AG09309 (cell line): ENCODE results near the gene C1orf198.

Source experiments
- DNase-seq: peaks from one replicate; pipeline ENCODE4 v3.0.0-alpha.2; 2010; ENCODE audit warnings: low read depth
- H3K4me3 ChIP-seq: 2 replicates; pipeline ENCODE4 v1.5.1; 2011; ENCODE audit warnings: mild to moderate bottlenecking, low read depth, low read length, moderate library complexity; ENCODE audit not compliant: control insufficient read depth
- TF ChIP-seq, protein P1 (sequence below): IDR thresholded peaks from 2 replicates; pipeline ENCODE4 v1.5.1; 2011; ENCODE audit warnings: mild to moderate bottlenecking, low read depth, low read length, inconsistent platforms; ENCODE audit not compliant: insufficient read depth, control insufficient read depth; ENCODE audit errors: missing control alignments

The C1orf198 gene

DNA sequence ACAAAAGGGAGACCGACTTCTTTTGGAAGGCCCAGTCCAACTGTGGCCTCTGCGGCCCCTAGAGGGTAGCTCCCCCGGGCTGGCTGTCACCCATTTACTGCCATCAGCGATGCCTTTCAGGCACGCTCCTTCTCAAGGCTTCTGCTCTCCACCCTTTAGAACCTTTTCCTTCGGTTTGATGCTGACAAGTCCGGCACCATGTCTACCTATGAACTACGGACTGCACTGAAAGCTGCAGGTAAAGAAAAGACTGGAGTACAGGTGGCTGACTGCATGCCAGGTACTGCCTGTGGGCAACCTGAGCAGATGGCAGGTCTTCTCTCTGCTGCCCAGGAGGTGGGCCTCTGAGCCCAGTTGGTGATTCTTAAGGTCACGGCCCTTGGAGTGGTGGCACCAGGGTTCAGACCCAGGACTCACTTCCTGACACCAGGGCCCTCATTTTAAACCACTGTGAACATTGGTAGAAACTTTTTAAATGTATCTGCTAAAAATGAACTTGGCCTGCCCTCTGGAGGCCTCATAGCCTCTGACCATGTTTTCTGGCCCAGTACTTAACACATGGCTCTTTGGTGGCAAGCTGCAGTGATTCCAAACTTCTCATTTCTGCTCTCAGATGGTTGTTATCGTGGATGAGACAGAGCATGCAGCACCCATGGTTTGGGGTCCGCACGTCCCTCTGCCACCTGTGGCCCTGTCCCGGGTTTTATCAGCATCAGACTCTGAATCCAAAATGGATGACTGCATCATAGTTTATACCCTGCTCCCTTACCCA, 75.4 kb downstream of the C1orf198 start:
- TF ChIP-seq, protein P1, sequence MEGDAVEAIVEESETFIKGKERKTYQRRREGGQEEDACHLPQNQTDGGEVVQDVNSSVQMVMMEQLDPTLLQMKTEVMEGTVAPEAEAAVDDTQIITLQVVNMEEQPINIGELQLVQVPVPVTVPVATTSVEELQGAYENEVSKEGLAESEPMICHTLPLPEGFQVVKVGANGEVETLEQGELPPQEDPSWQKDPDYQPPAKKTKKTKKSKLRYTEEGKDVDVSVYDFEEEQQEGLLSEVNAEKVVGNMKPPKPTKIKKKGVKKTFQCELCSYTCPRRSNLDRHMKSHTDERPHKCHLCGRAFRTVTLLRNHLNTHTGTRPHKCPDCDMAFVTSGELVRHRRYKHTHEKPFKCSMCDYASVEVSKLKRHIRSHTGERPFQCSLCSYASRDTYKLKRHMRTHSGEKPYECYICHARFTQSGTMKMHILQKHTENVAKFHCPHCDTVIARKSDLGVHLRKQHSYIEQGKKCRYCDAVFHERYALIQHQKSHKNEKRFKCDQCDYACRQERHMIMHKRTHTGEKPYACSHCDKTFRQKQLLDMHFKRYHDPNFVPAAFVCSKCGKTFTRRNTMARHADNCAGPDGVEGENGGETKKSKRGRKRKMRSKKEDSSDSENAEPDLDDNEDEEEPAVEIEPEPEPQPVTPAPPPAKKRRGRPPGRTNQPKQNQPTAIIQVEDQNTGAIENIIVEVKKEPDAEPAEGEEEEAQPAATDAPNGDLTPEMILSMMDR: no peak
- no peak for DNase-seq
- no peak overlapping the region for H3K4me3 ChIP-seq

DNA sequence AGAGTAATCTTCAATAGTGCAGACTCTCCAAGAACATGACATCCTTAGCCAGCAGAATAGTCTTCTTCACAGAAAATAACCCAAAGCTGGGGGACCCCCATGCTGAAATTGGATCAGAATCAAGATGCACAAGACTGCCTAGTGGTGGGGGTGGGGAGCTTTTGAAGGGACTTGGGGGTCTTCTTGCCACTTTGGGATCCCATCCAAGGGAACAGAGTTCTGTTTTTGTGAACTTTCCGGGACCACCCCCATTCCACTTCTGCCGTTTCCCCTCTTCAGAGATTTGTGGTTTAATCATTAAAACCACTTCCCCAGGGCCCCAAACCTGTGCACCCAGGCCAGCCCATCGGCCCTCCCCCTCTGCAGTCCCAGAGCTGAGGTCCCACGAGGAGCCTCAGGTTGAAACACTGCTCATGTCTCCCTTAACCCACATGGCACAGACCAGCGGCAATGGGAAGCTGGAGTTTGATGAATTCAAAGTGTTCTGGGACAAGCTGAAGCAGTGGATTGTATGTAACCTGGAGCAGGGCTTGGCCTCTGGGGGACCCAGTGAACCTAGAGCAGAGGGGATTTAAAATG, 76.2 kb downstream of the C1orf198 start:
- TF ChIP-seq, protein P1: no peak
- DNase-seq: no peak
- H3K4me3 ChIP-seq: no peak overlapping the region

DNA sequence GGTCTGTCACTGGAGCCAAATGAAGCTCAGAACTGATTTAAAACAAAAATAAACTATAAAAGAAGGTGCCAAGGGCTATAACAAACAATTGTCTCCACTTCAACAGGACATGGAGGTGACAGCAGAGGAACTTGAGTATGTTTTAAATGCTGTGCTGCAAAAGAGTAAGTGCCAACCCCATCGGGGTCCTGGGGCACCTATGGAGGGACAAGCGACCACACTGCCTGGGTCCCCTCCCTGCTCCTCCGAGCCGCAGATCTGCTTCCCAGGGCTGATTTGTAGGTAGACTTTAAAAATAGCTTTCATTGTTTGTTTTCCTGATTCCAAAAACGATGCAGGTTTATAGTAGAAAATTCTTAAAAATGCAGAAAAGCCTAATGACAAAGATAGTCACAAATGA, 78.3 kb downstream of the C1orf198 start:
- TF ChIP-seq, protein P1: no peak
- no peak overlapping the region for H3K4me3 ChIP-seq
- no peak for DNase-seq

DNA sequence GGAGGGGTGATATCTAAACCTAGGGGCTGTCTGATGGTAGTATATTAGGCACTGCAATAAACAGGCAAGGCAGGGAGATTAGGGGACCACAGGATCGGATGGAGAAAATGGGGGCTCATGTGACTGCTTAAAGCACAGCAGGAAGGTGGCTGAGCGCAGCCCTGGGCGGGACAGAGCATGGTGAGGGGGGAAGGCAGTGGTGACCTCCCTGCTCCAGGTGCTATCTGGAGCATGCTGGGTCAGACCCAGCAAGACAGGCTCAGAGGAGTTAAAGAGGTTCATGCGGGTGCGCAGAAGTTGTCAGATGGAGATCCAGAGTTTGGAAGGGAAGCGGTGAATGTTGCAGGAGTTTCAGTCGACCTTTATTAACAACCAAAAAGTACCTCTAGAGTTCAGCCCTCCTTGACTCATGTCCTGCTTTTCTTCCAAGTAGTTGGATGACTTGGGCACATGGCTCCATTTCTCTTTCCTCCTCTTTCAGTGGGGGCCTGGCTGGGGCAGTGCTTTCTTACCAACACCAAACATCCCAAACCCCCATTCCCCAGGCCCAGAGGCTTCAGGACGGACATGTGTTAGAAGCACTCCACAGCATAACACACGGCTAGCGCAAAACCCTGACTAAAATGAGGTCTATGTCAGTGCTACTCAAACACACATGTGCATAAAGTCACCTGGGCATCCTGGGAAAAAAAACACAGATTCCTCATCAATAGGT, 79.6 kb downstream of the C1orf198 start:
- TF ChIP-seq, protein P1: no peak
- no peak for DNase-seq
- H3K4me3 ChIP-seq: no peak overlapping the region

DNA sequence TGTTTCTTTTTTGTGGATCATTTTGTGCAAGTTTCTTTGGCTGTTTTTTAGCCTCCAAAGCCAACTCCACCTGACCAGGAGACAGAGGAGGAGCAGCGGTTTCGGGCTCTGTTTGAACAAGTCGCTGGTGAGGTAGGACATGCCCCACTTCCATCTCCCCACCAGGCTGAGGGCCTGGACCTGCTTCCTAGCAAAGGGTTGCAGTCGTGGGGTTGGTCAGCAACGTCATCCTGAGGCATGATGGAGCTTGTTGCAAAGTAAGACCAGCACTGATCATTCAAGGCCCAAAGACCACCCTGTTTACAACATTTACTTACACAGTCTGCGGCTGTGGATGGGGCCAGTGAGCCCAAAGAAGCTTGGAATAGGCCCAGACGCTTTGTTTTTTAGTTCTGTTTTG, 80.8 kb downstream of the C1orf198 start:
- DNase-seq: no peak
- TF ChIP-seq, protein P1: no peak
- no peak overlapping the region for H3K4me3 ChIP-seq
